Measurements from ENCODE around the gene ARID5A. TPM values are rescaled to one million over a fixed set of nuclear protein-coding genes. Genes with fewer than 3 reads are reported as not detected.

The ARID5A gene
- total RNA-seq, 2 experiments from 2014 or later, result 61.5 to 64.3 TPM

DNA sequence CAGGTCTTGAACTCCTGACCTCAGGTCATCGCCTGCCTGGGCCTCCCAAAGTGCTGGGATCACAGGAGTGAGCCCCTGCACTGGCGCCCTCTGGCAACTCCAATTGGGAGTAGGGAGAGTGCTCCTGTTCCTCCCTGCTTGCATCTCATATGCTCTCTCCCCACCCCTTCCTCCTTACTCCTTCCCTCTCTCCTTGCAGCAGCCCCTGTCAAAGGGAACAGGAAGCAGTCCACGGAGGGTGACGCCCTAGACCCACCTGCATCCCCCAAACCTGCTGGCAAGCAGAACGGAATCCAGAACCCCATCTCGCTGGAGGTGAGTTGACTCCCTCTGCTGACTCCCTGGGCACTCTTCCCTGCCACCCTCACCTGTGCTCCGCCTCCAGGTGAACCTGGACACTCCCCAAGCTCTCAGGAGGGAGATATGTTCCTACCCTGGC is 10.7 kb downstream of the ARID5A start:
- Mint-ChIP-seq H3K4me1 (ENCODE audit: low read depth) (peaks cover 50% of the 10 kb centered on the region), H3K27ac (no peak overlapping the region), H3K36me3 (ENCODE audit: low read depth) (peaks cover 65% of the 10 kb centered on the region), H3K4me3 (no peak overlapping the region), H3K9me3 (no peaks in the 10 kb centered on the region), H3K27me3 (no peaks in the 10 kb centered on the region)
- TF ChIP-seq, protein P1, sequence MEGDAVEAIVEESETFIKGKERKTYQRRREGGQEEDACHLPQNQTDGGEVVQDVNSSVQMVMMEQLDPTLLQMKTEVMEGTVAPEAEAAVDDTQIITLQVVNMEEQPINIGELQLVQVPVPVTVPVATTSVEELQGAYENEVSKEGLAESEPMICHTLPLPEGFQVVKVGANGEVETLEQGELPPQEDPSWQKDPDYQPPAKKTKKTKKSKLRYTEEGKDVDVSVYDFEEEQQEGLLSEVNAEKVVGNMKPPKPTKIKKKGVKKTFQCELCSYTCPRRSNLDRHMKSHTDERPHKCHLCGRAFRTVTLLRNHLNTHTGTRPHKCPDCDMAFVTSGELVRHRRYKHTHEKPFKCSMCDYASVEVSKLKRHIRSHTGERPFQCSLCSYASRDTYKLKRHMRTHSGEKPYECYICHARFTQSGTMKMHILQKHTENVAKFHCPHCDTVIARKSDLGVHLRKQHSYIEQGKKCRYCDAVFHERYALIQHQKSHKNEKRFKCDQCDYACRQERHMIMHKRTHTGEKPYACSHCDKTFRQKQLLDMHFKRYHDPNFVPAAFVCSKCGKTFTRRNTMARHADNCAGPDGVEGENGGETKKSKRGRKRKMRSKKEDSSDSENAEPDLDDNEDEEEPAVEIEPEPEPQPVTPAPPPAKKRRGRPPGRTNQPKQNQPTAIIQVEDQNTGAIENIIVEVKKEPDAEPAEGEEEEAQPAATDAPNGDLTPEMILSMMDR (IDR thresholded peaks at IDR 0.05), result no peak
- ATAC-seq (no peak), DNase-seq (no peak)
- POLR2A ChIA-PET, result interaction anchor here (1.7 to 21.9 kb wide), 3 partner anchors 9 to 18 kb away, joined by 5 to 438 read pairs (median 6); partner anchors contain the start of gene ARID5A
- intact Hi-C loops (cut with micrococcal nuclease), result no loop called here
- CTCF ChIA-PET, result interaction anchor here (1.1 to 4.4 kb wide), 3 partner anchors 8 to 140 kb away, joined by 4 to 17 read pairs (median 4); no protein-coding TSS in a partner anchor

- peaks cover 48% of the 10 kb centered on the region for H3K4me1 Mint-ChIP-seq (ENCODE audit: low read depth)
- TF ChIP-seq, protein P1 (IDR thresholded peaks at IDR 0.05), result no peak
- CTCF ChIA-PET, result interaction anchor here (0.8 to 4.4 kb wide), 7 partner anchors 9 to 140 kb away, joined by 3 to 17 read pairs (median 4); no protein-coding TSS in a partner anchor
- H3K27ac Mint-ChIP-seq, result no peak overlapping the region
- H3K36me3 Mint-ChIP-seq (ENCODE audit: low read depth), result peaks cover 61% of the 10 kb centered on the region
- no peak for ATAC-seq
- H3K27me3 Mint-ChIP-seq, result no peaks in the 10 kb centered on the region
- H3K9me3 Mint-ChIP-seq, result no peaks in the 10 kb centered on the region
- intact Hi-C loops (cut with micrococcal nuclease), result no loop called here
- POLR2A ChIA-PET, result interaction anchor here (0.8 to 21.9 kb wide), 4 partner anchors 8 to 227 kb away, joined by 4 to 438 read pairs (median 6); partner anchors contain the start of gene ARID5A
- no peak for DNase-seq
- no peak overlapping the region for H3K4me3 Mint-ChIP-seq
Observed at GRCh38 chr2:96547731-96548171, 11.2 kb downstream of the ARID5A start.

DNA sequence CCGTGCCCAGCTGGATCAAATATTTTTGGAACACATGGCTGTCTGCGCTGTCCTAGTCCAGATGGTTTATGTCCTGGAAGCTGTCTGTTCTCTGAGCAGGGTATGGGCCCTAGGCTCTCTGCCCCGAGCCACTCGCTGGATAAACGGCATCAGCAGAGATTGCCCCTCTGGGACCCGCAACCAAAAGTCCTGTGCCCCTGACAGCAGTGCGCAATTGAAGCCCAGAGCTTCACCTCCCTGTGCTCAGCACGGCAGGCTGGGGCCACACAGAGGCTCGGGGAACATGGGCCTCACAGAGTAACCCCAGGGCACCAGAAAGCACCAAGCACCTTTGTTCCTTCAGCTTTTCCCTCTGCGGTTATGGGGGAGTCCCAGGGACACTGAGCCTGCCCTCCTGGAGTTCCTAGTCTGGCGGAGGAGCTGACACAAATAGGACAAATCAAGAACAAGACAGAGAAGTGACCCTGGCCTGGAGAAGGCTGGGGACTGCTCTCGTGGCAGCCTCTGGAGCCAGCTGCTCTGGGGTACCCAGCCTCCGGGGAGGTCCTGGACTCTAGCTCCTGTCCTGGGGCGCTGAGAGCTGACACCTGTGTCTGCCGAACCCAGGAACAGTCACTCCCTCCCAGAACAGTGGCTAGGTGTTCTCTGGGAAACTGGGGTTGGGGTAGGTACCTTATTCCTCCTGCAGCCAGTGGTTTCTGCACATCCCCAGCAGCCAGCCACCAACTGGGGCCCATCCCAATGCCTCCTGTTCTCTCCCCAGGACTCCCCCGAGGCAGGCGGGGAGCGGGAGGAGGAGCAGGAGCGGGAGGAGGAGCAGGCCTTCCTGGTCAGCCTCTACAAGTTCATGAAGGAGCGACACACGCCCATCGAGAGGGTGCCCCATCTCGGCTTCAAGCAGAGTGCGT is 12.3 kb downstream of the ARID5A start:
- CTCF ChIA-PET, result interaction anchor here (0.8 to 4.4 kb wide), 6 partner anchors 10 to 141 kb away, joined by 3 to 17 read pairs (median 4); no protein-coding TSS in a partner anchor
- H3K36me3 Mint-ChIP-seq (ENCODE audit: low read depth), result peaks cover 51% of the 10 kb centered on the region

GRCh38 chr2:96549466-96549785 is 12.9 kb downstream of the ARID5A start:
- intact Hi-C loops (cut with micrococcal nuclease), result no loop called here
- Mint-ChIP-seq H3K4me3 (no peak overlapping the region), H3K4me1 (ENCODE audit: low read depth) (peaks cover 41% of the 10 kb centered on the region), H3K36me3 (ENCODE audit: low read depth) (peaks cover 45% of the 10 kb centered on the region), H3K27ac (no peak overlapping the region), H3K9me3 (no peaks in the 10 kb centered on the region), H3K27me3 (no peaks in the 10 kb centered on the region)
- no peak for ATAC-seq
- DNase-seq, result no peak
- CTCF ChIA-PET, result interaction anchor here (4.4 kb wide), 1 partner anchor 11 kb away, joined by 17 read pairs; no protein-coding TSS in a partner anchor
- TF ChIP-seq, protein P1 (IDR thresholded peaks at IDR 0.05), result no peak
- POLR2A ChIA-PET, result interaction anchor here (0.6 to 21.9 kb wide), 2 partner anchors 18 to 215 kb away, joined by 3 to 438 read pairs; partner anchors contain the start of gene ARID5A

More for the DNA sequence above, 12.3 kb downstream of the ARID5A start:
- ATAC-seq, result no peak
- DNase-seq, result no peak
- TF ChIP-seq, protein P1 (IDR thresholded peaks at IDR 0.05), result no peak
- H3K27me3 Mint-ChIP-seq, result no peaks in the 10 kb centered on the region
- no peak overlapping the region for H3K4me3 Mint-ChIP-seq
- POLR2A ChIA-PET, result interaction anchor here (0.6 to 21.9 kb wide), 4 partner anchors 17 to 228 kb away, joined by 3 to 438 read pairs (median 5); partner anchors contain the start of gene ARID5A
- H3K4me1 Mint-ChIP-seq (ENCODE audit: low read depth), result peaks cover 44% of the 10 kb centered on the region
- no peaks in the 10 kb centered on the region for H3K9me3 Mint-ChIP-seq
- H3K27ac Mint-ChIP-seq, result no peak overlapping the region
- intact Hi-C loops (cut with micrococcal nuclease), result no loop called here

Measured in activated CD8-positive, alpha-beta T cell treated with anti-CD3 and anti-CD28 coated beads for 36 hours (primary cell).